HG02588 (cell line): Measurements from ENCODE around the gene NPRL2.

ENCODE experiments used
- ATAC-seq: cut with Tn5 transposase; IDR thresholded peaks from one replicate; pipeline ENCODE4 v1.9.1; 2021; ENCODE audit warnings: mild to moderate bottlenecking, moderate library complexity; ENCODE audit not compliant: unreplicated experiment

NPRL2 gene

DNA sequence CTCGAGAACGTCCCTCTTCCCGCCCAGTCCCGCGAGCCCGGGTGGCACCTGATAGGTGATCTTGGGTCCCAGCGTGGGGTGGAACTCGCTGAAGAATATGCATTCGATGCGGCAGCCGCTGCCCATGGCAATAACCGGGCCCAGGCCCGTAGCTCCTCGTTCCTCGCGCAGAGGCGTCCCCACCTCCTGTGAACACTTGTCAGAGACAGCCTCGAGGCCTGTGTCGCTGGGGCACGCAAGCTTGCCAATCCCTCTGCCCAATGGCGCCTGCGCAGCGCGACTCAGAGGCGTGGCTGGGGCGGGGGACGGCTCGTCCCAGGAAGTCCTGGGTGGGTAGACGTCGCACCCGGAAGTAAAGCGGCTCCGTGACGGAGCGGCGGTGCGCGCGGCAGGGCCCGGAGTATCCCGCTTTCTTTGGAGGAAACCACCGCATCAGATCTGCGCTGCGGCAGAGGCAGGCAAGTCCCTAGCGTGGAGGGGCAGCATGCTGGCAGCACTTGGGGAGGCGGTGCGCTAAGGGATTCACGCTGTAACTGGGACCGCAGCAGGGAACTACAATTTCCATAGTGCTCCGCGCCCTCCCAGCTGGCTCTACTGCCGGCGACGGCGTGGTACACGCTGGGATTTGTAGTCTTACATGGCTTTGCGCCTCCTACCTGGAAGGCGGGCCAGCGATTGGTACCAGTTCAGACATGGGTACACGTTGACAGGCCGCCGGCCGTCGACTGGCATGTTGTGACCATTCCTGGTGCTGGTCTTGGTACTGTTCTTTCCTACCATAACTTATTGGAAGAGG is at the start of gene NPRL2, which contains the start of gene CYB561D2:
NPRL2 (minus strand) TSS at position 249 of the 796 bp plus-strand sequence; CDS start at position 126, 123 bp downstream.
CYB561D2 (plus strand) TSS at position 336 of the 796 bp plus-strand sequence. CDS start 572 bp downstream, outside the sequence.
- peak; percentile 79 for ATAC-seq

DNA sequence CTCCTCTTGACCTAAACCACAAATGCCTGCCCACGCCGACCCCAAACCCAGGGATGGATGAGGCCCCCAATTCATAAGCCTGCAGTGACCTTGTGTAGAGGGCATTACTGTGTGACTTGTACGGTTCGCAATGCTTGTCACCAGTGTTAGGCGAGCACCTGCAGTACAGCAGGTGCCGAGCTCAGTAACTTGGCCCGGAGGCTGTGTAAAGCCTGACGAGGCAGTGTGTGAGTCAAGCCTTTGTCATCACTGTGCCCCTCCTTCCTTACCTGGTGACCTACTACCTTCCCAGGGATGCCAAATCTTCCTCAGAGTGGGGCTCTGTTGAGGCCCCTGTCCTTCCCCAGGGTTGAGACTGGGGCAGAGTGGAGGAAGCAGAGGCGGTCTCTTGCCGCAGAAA is 45.9 kb upstream of the NPRL2 start:
- no peak for ATAC-seq

DNA sequence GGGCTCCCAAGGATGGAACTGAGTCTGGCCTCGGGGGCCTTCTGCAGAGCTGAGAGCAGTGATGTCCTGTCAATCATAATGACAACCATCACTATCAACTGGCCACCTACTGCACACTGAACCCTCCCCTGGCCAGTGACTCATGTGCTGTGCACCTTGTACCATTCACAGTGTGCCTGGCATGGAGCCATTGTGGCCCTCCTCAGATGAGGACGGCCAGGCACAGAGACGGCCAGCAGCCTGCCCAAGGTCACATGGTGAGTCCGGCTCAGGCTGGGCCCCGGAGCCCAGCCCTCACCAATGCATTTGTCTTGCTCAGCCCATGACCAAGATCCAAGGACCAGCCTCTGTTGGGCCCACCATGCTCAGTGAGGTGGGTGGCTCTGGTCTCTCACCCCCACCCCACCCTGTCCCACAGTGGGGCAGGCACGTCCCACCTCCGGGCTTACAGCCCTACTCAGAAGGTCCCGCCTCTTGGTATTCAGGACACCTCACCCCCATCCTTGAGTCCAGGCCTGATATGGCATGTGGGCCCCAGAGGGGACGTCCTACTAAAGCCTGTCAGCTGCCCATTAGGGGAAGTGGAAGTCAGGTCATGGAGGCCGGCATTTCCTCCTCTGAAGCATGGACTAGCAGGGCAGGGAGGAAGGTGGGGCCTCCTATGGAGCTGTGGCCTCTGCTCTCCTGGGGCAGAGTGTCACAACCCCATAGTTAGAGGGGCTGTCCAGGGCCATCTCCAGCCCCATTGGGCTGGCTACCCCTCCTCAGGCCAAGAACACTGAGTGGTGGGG is 44.7 kb upstream of the NPRL2 start:
- ATAC-seq, result no peak

DNA sequence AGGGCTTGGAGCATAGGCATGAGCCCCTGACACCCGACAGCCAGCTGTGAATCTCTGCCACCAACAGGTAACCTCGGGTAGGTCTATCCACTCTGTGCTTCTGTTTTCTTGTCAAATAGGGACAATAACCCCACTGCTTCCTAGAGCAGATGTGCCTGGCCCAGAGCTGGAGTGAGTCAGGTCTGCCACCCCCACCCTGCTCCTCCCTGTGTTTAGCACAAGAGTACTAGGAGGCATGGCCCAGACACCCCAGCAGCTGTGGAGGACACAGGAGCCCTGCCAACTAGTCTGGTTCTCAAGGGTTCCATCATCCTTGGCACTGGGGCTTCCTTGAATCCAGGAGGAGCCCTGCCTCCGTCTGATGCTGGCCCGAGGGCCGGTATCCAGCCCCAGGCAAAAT is 42.5 kb upstream of the NPRL2 start:
- no peak for ATAC-seq

DNA sequence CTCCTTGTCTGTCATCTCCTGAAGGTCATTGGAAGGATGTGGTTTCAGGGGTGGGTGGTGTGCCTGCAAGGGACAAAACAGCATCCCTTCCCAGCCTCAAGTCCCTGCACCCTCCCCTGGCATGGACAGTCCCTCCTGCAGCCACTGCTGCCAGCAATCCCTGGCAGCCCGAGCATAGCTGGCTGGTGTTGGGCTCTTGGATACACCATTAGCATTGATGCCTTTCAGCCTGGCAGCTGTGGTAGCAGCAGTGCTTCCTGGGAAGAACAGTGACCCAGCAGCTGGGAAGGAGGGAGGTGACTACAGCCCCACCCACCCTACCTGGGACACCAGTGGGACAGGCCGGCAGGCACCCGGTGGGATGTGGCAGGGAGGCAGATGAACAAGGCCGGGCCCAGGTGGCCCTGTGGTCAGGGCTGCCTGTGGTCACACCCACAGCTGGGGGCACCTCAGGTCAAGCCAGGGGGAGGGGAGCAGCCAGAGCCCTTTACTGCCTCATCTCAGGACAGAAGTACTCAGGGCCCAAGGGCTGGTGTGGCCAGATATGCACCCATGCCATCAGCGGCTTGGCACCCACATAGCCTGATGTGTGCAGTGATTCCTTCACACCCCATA is 41.6 kb upstream of the NPRL2 start:
- no peak for ATAC-seq

DNA sequence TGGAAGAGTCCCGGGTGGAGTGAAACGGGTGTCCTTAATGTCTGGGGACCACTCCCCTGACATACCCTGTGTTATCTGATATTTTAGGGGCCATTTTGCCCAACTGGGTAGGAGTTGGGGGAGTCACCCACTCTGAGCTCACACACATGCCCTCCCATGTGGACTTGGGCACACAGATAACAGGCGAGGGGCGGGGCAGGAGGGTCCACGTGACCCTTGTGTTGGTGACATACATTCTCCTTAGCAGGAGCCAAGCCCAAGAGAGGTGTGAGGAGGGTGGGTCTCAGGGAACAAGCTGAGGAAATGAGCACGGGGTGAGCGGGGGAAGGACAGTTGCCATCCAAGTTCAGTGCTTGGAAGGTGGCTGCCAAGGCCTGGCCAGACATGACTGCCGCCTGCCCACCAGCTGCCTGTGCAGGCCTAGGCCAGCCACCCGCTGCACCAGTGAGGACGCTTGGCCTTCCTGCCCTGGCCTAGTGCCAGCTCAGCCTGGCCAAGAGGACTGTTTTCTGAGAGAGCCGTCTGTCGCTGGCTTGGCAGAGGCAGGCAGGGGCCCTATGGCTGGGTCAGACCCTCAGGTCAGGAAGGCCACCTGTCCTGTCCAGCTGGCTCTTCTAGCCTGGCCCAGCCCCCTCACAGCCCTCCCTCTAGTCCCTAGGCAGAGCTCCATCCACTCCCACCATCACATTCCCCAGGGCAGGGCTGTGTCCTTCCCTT is 40.1 kb upstream of the NPRL2 start:
- ATAC-seq, result no peak

DNA sequence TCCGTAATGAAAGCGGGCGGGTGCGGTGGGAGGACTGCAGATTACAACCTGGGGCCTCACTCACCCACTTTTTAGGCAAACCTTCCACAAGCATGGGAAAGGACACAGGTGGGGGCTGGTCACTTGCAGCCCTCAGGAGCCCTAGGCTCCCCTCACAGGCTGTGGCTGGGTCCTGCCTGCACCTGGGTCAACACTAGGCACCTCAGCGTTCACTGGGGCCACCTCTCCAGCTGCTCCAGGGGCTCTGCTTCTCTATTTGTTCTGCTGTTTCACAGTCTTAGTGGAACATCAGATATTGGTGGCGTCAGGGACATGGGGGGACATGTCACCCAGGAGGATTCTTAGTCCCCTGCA is 38.8 kb upstream of the NPRL2 start:
- ATAC-seq, result no peak

DNA sequence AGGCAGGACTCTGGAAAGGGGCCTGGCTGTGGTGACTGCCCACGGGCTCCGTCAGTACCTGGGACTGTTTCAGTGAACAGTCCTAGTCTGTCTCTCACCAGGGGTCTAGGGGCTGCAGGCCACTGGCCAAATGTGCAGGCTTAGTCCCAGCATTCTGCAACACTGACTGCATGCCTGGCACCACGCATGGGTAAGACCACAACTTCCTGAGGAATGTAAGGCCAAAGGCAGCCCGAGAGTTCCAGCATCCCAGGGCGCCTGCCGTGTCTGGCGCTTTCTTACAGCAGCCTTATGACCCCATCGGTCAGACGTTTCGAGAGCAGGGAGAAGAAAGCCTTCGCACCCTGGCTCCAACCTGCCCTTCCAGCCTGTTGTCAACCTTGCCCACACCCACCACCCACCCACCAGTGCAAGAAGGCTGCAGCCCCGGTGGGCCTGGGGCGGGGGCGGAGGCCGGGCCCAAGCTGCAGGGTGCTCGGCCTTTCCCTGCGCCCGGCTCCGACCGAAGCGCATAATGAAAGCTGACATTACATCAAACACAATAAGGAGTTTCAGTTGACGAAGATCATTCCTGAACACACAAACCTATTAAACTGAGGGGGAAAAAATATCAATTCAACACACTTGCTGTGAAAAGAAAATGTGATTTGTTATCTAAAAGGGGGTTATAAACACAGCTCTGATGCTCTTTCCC is 38.3 kb upstream of the NPRL2 start:
- ATAC-seq, result no peak

DNA sequence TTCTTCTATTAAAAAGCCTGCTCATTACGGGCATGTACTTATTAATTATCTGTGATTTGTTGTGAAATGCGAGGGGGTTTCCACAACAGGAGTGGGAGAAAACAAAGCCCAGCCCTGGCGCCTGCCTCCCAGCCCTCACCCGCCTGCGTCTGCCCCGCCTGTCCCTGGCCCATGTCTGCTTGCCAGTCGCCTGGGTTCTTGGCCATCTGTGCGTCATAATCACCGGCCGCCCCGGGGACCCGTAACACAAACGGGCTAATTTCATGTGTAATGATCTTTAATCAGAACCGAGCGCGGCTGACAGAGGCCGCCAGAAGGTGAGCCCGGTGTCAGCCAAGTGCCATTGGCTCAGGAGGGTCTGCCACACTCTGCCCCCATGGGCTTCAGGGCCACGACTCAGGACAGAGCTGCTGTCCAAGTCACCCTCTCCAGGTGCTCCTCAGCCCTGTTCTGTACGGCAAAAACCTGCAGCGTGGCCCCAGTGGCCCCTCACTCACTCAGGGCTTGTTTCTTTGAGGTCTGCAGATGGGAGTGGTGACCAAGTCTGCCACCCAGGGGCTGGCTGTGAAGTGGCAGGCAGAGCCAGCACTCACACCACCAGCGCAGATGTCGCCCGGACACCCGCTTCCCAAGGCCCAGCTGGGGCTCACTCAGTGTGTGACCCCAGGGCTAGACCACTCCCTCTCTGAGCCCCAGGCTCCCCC is 37.6 kb upstream of the NPRL2 start:
- no peak for ATAC-seq

DNA sequence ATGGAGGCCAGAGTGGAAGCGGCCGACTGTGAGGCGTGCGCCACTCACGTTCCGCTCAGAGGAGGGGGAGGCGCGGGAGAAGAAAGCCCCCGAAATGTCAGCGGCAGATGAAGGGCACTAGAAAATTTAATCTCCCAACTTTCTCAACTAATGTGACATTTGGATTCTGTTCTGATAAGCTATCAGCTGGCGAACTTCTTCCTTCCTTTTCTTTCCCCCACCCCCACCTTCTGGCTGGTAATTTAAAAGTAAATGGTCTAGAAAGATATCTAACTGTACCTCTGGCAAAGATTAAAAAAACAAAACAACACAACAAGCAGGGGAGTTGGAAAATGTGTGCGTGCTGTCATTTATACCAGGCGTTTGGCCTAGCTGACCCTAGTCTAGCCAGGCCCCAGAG is 35.2 kb upstream of the NPRL2 start:
- ATAC-seq, result no peak

DNA sequence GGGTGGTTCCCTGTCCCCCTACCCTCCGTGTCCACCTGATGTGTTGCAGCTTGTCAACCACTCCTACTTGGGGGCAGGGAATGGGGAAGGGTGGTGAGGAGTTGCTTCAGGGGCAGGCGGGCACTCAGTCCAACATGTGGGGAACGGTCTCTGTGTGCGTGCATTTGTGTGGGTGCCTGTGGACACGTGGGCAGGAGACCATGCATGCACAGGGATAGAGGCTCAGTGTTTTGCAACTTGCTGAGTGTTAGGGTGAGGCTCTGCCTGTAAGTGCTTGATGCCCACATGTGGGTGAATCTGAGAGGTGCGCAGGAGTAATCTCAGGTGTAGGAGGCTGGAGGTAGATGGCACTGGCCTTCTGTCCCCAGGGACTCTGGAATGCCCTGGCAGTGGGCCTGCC is 33.2 kb upstream of the NPRL2 start:
- no peak for ATAC-seq

DNA sequence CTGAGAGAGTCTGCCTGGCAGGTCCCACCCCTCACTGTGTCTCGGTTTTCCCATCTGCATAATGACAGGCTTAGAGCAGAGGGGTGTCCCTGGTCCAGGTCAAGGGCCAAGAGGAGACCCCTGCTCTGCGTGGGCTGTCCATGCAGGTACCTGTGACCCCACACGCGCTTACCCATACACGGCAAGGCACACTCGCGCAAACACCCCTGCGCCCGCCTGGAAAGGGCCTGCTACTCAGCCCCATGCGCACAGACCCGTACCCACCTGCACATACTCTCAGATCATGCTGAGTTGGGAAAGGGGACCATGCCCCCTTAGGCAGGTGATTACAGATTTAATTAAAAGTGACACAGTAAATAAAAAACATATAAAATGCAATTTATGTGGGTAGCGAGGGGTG is 32.1 kb upstream of the NPRL2 start:
- no peak for ATAC-seq

DNA sequence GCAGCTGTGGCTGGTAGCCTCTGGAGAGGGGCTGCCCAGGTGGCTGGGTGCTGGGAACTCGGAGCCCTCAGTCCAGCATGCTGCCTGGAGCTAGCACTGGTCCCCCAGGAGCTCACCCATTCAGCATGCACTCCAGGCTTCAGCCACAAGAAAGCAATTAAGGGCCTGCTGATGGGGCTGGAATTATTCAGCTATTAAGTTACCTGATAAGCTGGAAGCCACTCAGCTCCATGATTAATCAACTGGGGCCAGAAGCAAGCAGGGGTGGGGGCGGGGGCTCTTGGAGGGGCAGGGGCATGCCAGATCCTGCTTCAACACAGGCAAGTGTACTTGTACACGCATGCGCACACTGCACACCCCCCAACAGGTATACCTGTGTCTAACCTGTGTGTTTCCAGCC is 30.8 kb upstream of the NPRL2 start:
- no peak for ATAC-seq

DNA sequence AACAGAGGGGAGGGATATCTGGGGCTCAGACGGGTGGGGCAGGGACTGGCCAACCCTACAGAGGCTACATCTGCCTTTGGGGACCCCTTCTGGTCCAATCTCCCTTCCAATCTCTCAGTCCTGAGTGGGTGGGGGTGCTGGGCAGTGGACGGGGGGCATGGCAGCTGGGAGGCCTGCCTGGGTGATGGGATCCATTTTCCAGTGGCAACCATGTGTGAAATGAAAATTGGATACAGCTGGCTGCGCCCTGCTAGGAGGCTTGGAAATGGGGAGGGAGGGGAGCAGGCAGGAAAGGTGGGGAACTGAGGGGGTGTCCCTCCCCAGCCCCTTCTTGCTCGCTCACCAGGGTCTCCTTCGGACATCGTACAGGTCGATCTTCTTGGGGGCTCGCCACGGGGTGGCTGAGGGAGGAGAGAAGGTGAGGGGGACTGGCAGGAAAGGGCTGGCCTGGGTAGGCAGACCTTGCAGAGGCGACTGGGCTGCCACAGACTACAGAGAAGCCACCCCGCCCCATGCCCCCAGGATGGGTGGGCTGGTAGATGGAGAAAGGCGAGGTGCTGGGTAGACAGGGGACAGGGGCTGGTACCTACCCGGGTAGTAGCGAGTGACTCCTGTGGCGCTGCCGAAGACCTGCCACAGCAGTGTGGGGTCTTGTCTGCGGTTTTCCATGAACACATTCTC is 30.0 kb upstream of the NPRL2 start:
- no peak for ATAC-seq

DNA sequence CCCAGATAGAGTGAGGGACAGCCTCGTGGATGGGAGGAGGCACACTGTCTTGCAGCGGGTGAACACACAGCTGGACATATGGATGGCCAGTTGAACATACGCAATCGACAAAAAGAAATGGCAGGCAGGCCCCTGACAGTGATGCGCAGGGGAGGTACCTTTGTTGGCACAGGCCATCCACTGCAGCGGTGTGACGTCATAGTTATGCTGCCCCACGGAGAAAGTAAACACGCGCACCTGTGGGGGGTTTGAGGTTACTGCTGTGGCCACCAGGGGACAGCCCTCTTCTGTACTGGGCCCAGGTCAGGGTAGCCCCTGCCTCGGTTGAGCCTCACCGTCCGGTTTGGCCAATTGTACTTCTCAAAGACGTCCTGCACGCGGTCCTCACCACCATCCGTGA is 28.2 kb upstream of the NPRL2 start:
- no peak for ATAC-seq

DNA sequence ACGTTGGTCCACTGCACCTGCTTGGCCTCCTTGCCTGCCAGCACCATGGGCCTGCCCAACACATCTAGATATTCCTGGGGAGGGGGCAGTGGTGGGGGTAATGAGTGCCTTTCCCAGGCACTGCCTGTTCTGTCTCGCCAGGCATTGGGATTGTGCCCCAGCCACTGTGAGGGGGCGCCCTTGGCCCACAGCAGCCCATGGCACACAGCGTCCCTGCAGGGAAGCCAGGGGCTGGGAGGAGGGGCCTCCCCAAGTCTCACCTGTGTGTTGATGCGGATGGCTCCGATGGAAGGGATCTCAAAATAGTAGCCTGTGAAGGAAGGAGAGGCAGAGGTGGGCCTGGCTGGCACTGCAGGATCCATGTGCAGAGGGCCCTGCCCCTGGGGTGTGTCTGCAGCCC is 27.4 kb upstream of the NPRL2 start:
- ATAC-seq, result no peak

DNA sequence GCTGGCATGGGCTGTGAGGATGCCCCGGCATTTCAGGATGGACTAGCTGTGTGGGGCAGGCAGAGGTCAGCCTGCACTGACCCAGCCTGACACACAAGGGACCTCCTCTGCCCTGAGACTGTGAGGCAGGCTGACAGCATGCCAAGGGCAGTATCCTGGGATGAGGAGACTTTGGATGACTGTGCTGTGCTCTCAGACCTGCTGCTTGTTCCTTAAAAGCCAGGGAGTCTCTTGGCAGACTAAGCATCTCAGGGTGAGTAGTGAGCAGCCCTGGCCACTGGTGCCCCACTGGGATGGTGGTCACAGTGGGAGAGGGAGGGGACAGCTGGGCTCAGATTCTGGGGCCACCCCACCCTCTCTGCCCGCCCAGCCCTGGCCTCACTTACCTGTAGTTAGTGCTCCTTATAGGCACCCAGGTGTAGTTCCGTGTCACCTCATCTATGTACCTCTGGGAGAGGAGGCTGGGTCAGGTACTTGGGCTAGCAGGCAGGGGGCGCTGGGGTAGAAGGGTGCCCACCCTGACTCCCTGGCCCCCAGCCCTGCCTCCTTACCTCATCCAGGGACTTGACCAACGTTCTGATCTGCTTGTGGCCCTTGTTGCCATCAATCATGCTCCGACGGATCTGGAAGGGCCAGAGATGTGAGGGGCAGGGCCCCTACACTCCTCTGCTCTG is 24.8 kb upstream of the NPRL2 start:
- no peak for ATAC-seq

DNA sequence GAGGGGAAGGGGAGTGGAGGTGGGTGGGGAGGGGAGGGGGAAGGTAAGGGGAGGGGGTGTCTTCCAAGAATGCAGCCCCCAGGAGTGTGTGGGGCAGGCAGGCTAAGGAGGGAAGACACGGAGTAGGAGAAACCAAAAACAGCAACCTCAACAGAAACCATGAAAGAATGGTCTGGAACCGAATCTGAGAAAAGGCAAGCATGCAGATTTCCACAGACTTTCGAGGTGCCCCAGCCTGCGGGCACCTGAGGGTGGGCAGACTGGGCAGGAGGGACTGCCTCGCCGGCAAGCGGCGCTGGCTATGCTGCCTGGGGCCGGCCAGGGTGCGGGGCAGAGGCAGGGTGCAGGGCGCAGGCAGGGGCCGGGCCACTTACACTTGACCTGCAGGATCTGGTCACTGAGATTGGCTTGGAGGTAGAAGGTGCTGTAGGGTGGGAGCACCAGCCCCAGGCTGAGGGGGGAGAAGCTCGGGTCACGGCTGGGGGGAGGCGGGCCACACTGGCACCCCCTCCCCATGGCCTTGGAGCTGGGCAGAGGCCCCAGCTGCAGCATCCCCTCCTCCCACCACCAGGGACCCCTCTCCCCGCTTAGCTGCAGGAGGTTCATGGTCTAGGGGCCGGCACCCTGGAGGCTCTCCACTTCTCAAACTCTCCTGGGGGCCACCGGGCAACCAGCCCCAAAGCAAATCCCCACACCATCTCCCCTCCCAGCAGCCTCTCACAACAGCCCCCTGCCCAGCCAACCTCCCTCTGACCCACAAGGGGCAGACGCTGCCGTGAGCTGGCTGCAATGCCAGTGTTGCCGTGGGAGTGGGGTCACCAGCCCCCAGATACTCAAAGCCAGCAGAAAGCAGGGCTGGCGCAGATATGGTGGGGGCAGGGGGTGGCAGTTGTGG is 24.0 kb upstream of the NPRL2 start:
- ATAC-seq, result no peak
